Osteocyte (in vitro differentiated cells): ENCODE measurements around the gene SDR39U1. TPM values are rescaled to one million over a fixed set of nuclear protein-coding genes. Genes with fewer than 3 reads are reported as not detected.

Experiments used
- DNase-seq: peaks from one replicate; pipeline ENCODE4 v3.0.0; 2021; ENCODE audit warnings: mixed read lengths; ENCODE audit not compliant: unreplicated experiment; ENCODE audit errors: extremely low spot score
- H3K27ac Mint-ChIP-seq: one replicate; pipeline ENCODE4 v1.8.0; 2021; ENCODE audit warnings: mild to moderate bottlenecking, mixed read lengths; ENCODE audit not compliant: unreplicated experiment
- H3K27me3 Mint-ChIP-seq: one replicate; pipeline ENCODE4 v1.8.0; 2021; ENCODE audit warnings: mixed read lengths; ENCODE audit not compliant: unreplicated experiment
- H3K36me3 Mint-ChIP-seq: one replicate; pipeline ENCODE4 v1.8.0; 2021; ENCODE audit warnings: mixed read lengths; ENCODE audit not compliant: unreplicated experiment
- H3K4me1 Mint-ChIP-seq: one replicate; pipeline ENCODE4 v1.8.0; 2021; ENCODE audit warnings: mixed read lengths; ENCODE audit not compliant: unreplicated experiment
- H3K4me3 Mint-ChIP-seq: one replicate; pipeline ENCODE4 v1.8.0; 2021; ENCODE audit warnings: mild to moderate bottlenecking, moderate library complexity, mixed read lengths; ENCODE audit not compliant: unreplicated experiment
- H3K9me3 Mint-ChIP-seq: one replicate; pipeline ENCODE4 v1.8.0; 2021; ENCODE audit warnings: mixed read lengths; ENCODE audit not compliant: unreplicated experiment
- CTCF ChIP-seq: fragments of 200-600 bp; sonication (generic); IDR thresholded peaks from 2 replicates; pipeline ENCODE4 v1.5.0; 2021; ENCODE audit warnings: antibody characterized with exemption, mild to moderate bottlenecking, moderate library complexity
- total RNA-seq: library from RNA; stranded (reverse); gene quantifications from 2 replicates; pipeline ENCODE4 v1.2.1, GENCODE V29; 2021

The SDR39U1 gene
- total RNA-seq, 1 donor from 2014 or later = 53.9 TPM

DNA sequence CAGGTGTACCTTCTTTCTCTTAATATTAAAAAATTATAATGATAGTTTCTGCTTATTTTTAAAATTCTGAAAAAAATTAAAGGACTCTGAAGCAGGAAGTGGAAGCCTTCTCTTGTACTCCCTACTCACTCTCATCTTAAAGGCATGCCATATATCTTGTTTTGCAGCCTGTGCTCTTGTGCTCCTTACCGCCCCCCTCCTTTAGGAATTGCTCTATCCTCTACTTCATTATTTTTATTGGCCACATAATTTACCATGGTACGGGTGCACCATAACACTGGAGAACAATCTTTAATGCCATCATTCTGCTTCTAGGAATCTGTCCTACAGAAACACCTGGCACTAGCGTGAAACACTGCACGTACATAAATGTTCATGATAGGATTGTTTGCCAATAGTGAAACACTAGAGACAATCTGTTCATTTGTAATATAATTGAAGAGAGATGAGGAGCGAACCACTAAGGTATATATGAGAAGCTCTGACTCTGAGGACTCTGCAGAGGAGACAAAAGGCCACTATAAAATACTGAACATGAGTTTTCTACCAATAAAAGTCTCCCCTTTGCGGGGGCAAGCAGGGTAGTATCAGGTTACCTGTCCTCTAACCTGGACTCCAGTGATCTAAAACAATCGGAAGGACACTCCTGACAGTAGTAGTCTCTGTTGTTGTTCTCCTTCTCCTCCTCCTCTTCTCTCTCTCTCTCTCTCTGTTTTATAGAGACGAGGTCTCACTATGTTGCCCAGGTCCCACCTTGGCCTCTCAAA, 50.1 kb downstream of the SDR39U1 start:
- H3K9me3 Mint-ChIP-seq = no peaks in the 10 kb centered on the region
- H3K4me1 Mint-ChIP-seq = peaks cover 31% of the 10 kb centered on the region
- DNase-seq = no peak
- peak; percentile 45 for TF ChIP-seq CTCF
- no peaks in the 10 kb centered on the region for H3K36me3 Mint-ChIP-seq
- H3K4me3 Mint-ChIP-seq = peak overlapping the region; percentile 33
- peaks cover 12% of the 10 kb centered on the region for H3K27me3 Mint-ChIP-seq
- H3K27ac Mint-ChIP-seq = peak overlapping the region; percentile 40

DNA sequence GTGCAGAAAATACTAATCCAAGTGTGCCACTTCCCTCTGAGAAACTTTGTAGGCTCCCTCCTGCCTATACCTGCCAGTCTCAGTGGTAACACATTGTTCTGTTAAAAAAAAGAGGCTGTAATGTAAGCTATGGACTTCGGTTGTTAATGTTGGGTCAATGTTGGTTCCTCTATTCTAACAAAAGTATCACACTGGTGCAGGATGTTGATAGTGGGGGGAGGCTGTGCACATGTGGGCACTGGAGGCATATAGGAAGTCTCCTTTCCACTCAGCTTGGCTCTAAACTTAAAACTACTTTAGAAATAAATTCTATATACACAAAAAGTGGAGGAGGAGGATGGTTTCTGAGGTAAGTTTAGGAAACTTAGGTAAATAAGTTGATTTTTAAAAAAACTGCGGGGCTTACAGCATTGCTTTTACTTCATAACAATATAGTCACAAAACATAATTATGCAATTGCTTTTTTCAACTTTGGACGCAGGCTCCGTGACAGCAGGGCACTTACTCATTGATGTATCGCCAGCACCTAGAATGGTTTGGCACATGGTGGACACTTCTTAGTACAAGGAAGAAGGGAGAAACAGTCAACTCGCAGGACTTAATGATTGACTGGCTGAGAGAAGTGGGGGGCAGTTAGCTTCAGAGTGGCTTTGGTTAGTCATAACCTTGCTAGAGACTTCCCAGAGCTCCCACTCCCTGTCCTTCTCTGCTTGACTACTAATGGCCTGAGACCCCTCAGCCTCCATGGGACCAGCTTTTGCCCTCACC, 51.7 kb downstream of the SDR39U1 start:
- TF ChIP-seq CTCF = no peak
- no peaks in the 10 kb centered on the region for H3K36me3 Mint-ChIP-seq
- H3K4me3 Mint-ChIP-seq = no peak overlapping the region
- no peaks in the 10 kb centered on the region for H3K9me3 Mint-ChIP-seq
- H3K4me1 Mint-ChIP-seq = peaks cover 23% of the 10 kb centered on the region
- H3K27ac Mint-ChIP-seq = no peak overlapping the region
- no peak for DNase-seq
- peaks cover 16% of the 10 kb centered on the region for H3K27me3 Mint-ChIP-seq

Other genes starting within 250 kb of the SDR39U1 start
- 69.5 and 81.8 TPM in 2 replicates for gene TM9SF1, start 247.3 kb downstream of the SDR39U1 start, total RNA-seq
- not detected in 2 replicates for gene TSSK4, start 237.1 kb downstream of the SDR39U1 start, total RNA-seq
- 38.1 and 45.3 TPM in 2 replicates for gene CHMP4A, start 229.3 kb downstream of the SDR39U1 start, total RNA-seq
- 23.8 and 25.4 TPM in 2 replicates for gene MDP1, start 226.7 kb downstream of the SDR39U1 start, total RNA-seq
- gene NEDD8, start 210.4 kb downstream of the SDR39U1 start, total RNA-seq = 158 and 164 TPM in 2 replicates
- 61.7 and 68.7 TPM in 2 replicates for gene GMPR2, start 209.8 kb downstream of the SDR39U1 start, total RNA-seq
- 69.2 and 75.7 TPM in 2 replicates for gene TINF2, start 200.2 kb downstream of the SDR39U1 start, total RNA-seq
- gene TGM1, start 179.6 kb downstream of the SDR39U1 start, total RNA-seq = 2.1 and 2.3 TPM in 2 replicates
- 26.1 and 30.8 TPM in 2 replicates for gene RABGGTA, start 171.2 kb downstream of the SDR39U1 start, total RNA-seq
- gene DHRS1, start 143.0 kb downstream of the SDR39U1 start, total RNA-seq = 24.6 and 27.0 TPM in 2 replicates
- gene NOP9, start 142.9 kb downstream of the SDR39U1 start, total RNA-seq = 27.8 and 28.2 TPM in 2 replicates
- not detected in 2 replicates for gene CIDEB, start 134.8 kb downstream of the SDR39U1 start, total RNA-seq
- gene LTB4R2, start 132.6 kb downstream of the SDR39U1 start, total RNA-seq = 12.5 and 14.9 TPM in 2 replicates
- gene LTB4R, start 131.3 kb downstream of the SDR39U1 start, total RNA-seq = 10.0 and 11.3 TPM in 2 replicates
- gene ADCY4, start 107.7 kb downstream of the SDR39U1 start, total RNA-seq = 25.3 and 26.5 TPM in 2 replicates
- gene RIPK3, start 102.8 kb downstream of the SDR39U1 start, total RNA-seq = 0.78 and 1.3 TPM in 2 replicates
- 197 and 223 TPM in 2 replicates for gene NFATC4, start 74.6 kb downstream of the SDR39U1 start, total RNA-seq
- 39.6 and 40.2 TPM in 2 replicates for gene NYNRIN, start 43.8 kb downstream of the SDR39U1 start, total RNA-seq
- 5.5 and 6.1 TPM in 2 replicates for gene CBLN3, start 13.1 kb downstream of the SDR39U1 start, total RNA-seq
- gene KHNYN, start 12.8 kb downstream of the SDR39U1 start, total RNA-seq = 59.9 and 60.9 TPM in 2 replicates
- gene CMA1, start 65.5 kb upstream of the SDR39U1 start, total RNA-seq = not detected in 2 replicates
- gene CTSG, start 133.5 kb upstream of the SDR39U1 start, total RNA-seq = not detected in 2 replicates
- not detected in 2 replicates for gene GZMH, start 166.9 kb upstream of the SDR39U1 start, total RNA-seq
- not detected in 2 replicates for gene GZMB, start 191.4 kb upstream of the SDR39U1 start, total RNA-seq